Breast epithelium (tissue), 4 donors: ENCODE results near the gene CRIM1. TPM values are rescaled to one million over a fixed set of nuclear protein-coding genes. Genes with fewer than 3 reads are reported as not detected.

Experiments used
- DNase-seq, 2 donors: peaks; one replicate each; pipeline ENCODE4 v3.0.0-alpha.2; 2019; ENCODE audit warnings: low spot score in 2 of 2
- H3K27ac ChIP-seq, 2 donors: fragments of 200-600 bp; sonication (generic) in 1 of 2; one replicate each; pipeline ENCODE4 v1.5.1; 2016 to 2019; ENCODE audit warnings: mild to moderate bottlenecking in 1 of 2
- H3K27me3 ChIP-seq, 2 donors: fragments of 200-600 bp; sonication (generic) in 1 of 2; one replicate each; pipeline versions ENCODE4 v1.5.1 to v1.6.0; 2017 to 2019; ENCODE audit warnings: control low read depth in 1 of 2, mild to moderate bottlenecking in 1 of 2
- H3K36me3 ChIP-seq: fragments of 200-600 bp; one replicate; pipeline ENCODE4 v1.5.1; 2019
- H3K4me1 ChIP-seq, 2 donors: fragments of 200-600 bp; sonication (generic); one replicate each; pipeline ENCODE4 v1.5.1; 2016 to 2019; ENCODE audit warnings: control low read depth in 1 of 2
- H3K4me3 ChIP-seq, 3 donors: fragments of 200-600 bp; sonication (generic); 1 replicate in 2 of 3; 2 replicates in 1 of 3; pipeline ENCODE4 v1.5.1; 2016 to 2019; ENCODE audit warnings: mild to moderate bottlenecking in 3 of 3, moderate library complexity in 2 of 3
- H3K9me3 ChIP-seq, 2 donors: fragments of 200-600 bp; sonication (generic) in 1 of 2; one replicate each; pipeline ENCODE4 v1.5.1; 2016 to 2019; ENCODE audit warnings: control low read depth in 1 of 2
- CTCF ChIP-seq, 3 donors: fragments of 450-650 bp; IDR thresholded peaks; one replicate each; pipeline ENCODE4 v1.5.1; 2016 to 2017; ENCODE audit warnings: antibody characterized with exemption in 3 of 3, mild to moderate bottlenecking in 3 of 3, moderate library complexity in 3 of 3
- POLR2A ChIP-seq: fragments of 450-650 bp; IDR thresholded peaks from one replicate; pipeline ENCODE4 v1.6.1; 2016; ENCODE audit warnings: antibody characterized with exemption, mild to moderate bottlenecking, moderate library complexity
- POLR2AphosphoS5 ChIP-seq, 3 donors: sonication (generic); formaldehyde crosslinking; IDR thresholded peaks; one replicate each; pipeline ENCODE4 v1.6.1; 2017; ENCODE audit warnings: antibody characterized with exemption in 3 of 3
- intact Hi-C: fragments of 100-400 bp; cut with DNase I; formaldehyde crosslinking; loops from one replicate; pipeline ENCODE4 v1.15.1; 2023; ENCODE audit warnings: low total_unique reads
- total RNA-seq, 3 donors: library from RNA; depleted of rRNA; stranded (reverse); fragments of >200 nt; gene quantifications; one replicate each; pipeline ENCODE4 v1.1.0, GENCODE V29; 2016

Gene CRIM1
- total RNA-seq, 3 donors from 2014 or later, result 166 to 187 (median 178) TPM

- peak overlapping the region in 1 of 2 donors; percentile 80 for H3K27ac ChIP-seq
- DNase-seq, result no peak
- H3K4me1 ChIP-seq, result peaks cover 0 to 3% of the 10 kb centered on the region in 2 donors
- H3K27me3 ChIP-seq, result no peaks in the 10 kb centered on the region
- intact Hi-C loops, result no loop called here
- TF ChIP-seq POLR2AphosphoS5 (IDR thresholded peaks at IDR 0.05) (no peak), POLR2A (no peak), CTCF (IDR thresholded peaks at IDR 0.05) (no peak)
- peaks cover 9% of the 10 kb centered on the region for H3K36me3 ChIP-seq
- H3K4me3 ChIP-seq, result no peak overlapping the region
- H3K9me3 ChIP-seq, result no peaks in the 10 kb centered on the region
Observed at GRCh38 chr2:36462311-36462935, 106.8 kb downstream of the CRIM1 start.

GRCh38 chr2:36463365-36463764 is 107.8 kb downstream of the CRIM1 start:
- H3K4me1 ChIP-seq, result peaks cover 0 to 3% of the 10 kb centered on the region in 2 donors
- no peak overlapping the region for H3K4me3 ChIP-seq
- intact Hi-C loops, result no loop called here
- H3K27me3 ChIP-seq, result no peaks in the 10 kb centered on the region
- H3K9me3 ChIP-seq, result no peaks in the 10 kb centered on the region
- TF ChIP-seq POLR2A (no peak), CTCF (IDR thresholded peaks at IDR 0.05) (no peak), POLR2AphosphoS5 (IDR thresholded peaks at IDR 0.05) (no peak)
- no peak for DNase-seq
- peak overlapping the region in 1 of 2 donors; percentile 31 for H3K27ac ChIP-seq
- H3K36me3 ChIP-seq, result peaks cover 9% of the 10 kb centered on the region

GRCh38 chr2:36464006-36464721 is 108.6 kb downstream of the CRIM1 start:
- Histone ChIP-seq H3K4me3 (no peak overlapping the region), H3K36me3 (peaks cover 9% of the 10 kb centered on the region), H3K9me3 (no peaks in the 10 kb centered on the region), H3K27me3 (no peaks in the 10 kb centered on the region), H3K4me1 (peaks cover 0 to 3% of the 10 kb centered on the region in 2 donors), H3K27ac (peak overlapping the region in 1 of 2 donors; percentile 42)
- no peak for DNase-seq
- intact Hi-C loops, result no loop called here
- TF ChIP-seq CTCF (IDR thresholded peaks at IDR 0.05), result no peak
- no peak for TF ChIP-seq POLR2A
- TF ChIP-seq POLR2AphosphoS5 (IDR thresholded peaks at IDR 0.05), result no peak

GRCh38 chr2:36466135-36466534 is 110.6 kb downstream of the CRIM1 start:
- Histone ChIP-seq H3K9me3 (no peaks in the 10 kb centered on the region), H3K27me3 (no peaks in the 10 kb centered on the region), H3K36me3 (peaks cover 9% of the 10 kb centered on the region), H3K4me3 (no peak overlapping the region), H3K27ac (peak overlapping the region in 1 of 2 donors; percentile 0), H3K4me1 (peaks cover 0 to 1% of the 10 kb centered on the region in 2 donors)
- no peak for DNase-seq
- intact Hi-C loops, result no loop called here
- TF ChIP-seq POLR2AphosphoS5 (IDR thresholded peaks at IDR 0.05) (no peak), POLR2A (no peak), CTCF (IDR thresholded peaks at IDR 0.05) (no peak)

- TF ChIP-seq POLR2AphosphoS5 (IDR thresholded peaks at IDR 0.05) (no peak), CTCF (IDR thresholded peaks at IDR 0.05) (no peak), POLR2A (no peak)
- Histone ChIP-seq H3K4me3 (no peak overlapping the region), H3K36me3 (peaks cover 9% of the 10 kb centered on the region), H3K4me1 (no peaks in the 10 kb centered on the region), H3K9me3 (no peaks in the 10 kb centered on the region), H3K27me3 (no peaks in the 10 kb centered on the region), H3K27ac (peak overlapping the region; percentile 45 to 46)
- intact Hi-C loops, result no loop called here
- no peak for DNase-seq
Observed at GRCh38 chr2:36468463-36469105, 113.0 kb downstream of the CRIM1 start.
